ENCODE results near the gene RAD51B.
"Not testable (repeated sequence)": the region's sequence is repeated elsewhere in the genome, so short reads cannot be mapped to it uniquely, and the experiment has no call there.

Gene RAD51B

GRCh38 chr14:68696721-68697495, 877.3 kb downstream of the RAD51B start:
- H3K4me1 Mint-ChIP-seq = peaks cover 48% of the 10 kb centered on the region
- H3K36me3 Mint-ChIP-seq = peaks cover 10% of the 10 kb centered on the region
- H3K27ac Mint-ChIP-seq = no peak overlapping the region
- H3K4me3 Mint-ChIP-seq = no peak overlapping the region
- ATAC-seq = no peak
- DNase-seq (ENCODE audit: low spot score in 2 of 2) = no peak
- no peaks in the 10 kb centered on the region for H3K9me3 Mint-ChIP-seq

GRCh38 chr14:68698773-68699172, 879.2 kb downstream of the RAD51B start:
- not testable (repeated sequence) for DNase-seq (ENCODE audit: low spot score in 2 of 2); H3K4me3 Mint-ChIP-seq; ATAC-seq; H3K36me3 Mint-ChIP-seq; H3K9me3 Mint-ChIP-seq; H3K27ac Mint-ChIP-seq
- peaks cover 47% of the 10 kb centered on the region for H3K4me1 Mint-ChIP-seq

- H3K36me3 Mint-ChIP-seq = no peaks in the 10 kb centered on the region
- peak overlapping the region; percentile 1 for H3K27ac Mint-ChIP-seq
- H3K4me1 Mint-ChIP-seq = peaks cover 30% of the 10 kb centered on the region
- no peak for ATAC-seq
- DNase-seq (ENCODE audit: low spot score in 2 of 2) = no peak
- H3K4me3 Mint-ChIP-seq = no peak overlapping the region
- no peaks in the 10 kb centered on the region for H3K9me3 Mint-ChIP-seq
These were observed 881.6 kb downstream of the RAD51B start for GRCh38 chr14:68701001-68701741.

- Mint-ChIP-seq H3K9me3 (no peaks in the 10 kb centered on the region), H3K4me3 (no peak overlapping the region), H3K36me3 (no peaks in the 10 kb centered on the region), H3K4me1 (peaks cover 29% of the 10 kb centered on the region), H3K27ac (peak overlapping the region; percentile 1)
- ATAC-seq (no peak), DNase-seq (ENCODE audit: low spot score in 2 of 2) (no peak)
These were observed 882.6 kb downstream of the RAD51B start for GRCh38 chr14:68702135-68702534.

GRCh38 chr14:68702578-68702977, 883.0 kb downstream of the RAD51B start:
- no peaks in the 10 kb centered on the region for H3K36me3 Mint-ChIP-seq
- peaks cover 29% of the 10 kb centered on the region for H3K4me1 Mint-ChIP-seq
- H3K27ac Mint-ChIP-seq = peak overlapping the region; percentile 1
- DNase-seq (ENCODE audit: low spot score in 2 of 2) (no peak), ATAC-seq (no peak)
- H3K9me3 Mint-ChIP-seq = no peaks in the 10 kb centered on the region
- H3K4me3 Mint-ChIP-seq = no peak overlapping the region

GRCh38 chr14:68703093-68703492, 883.5 kb downstream of the RAD51B start:
- Mint-ChIP-seq H3K4me1 (peaks cover 29% of the 10 kb centered on the region), H3K9me3 (no peaks in the 10 kb centered on the region), H3K27ac (peak overlapping the region; percentile 1)

GRCh38 chr14:68704736-68705720, 885.4 kb downstream of the RAD51B start:
- ATAC-seq (no peak), DNase-seq (ENCODE audit: low spot score in 2 of 2) (no peak)
- Mint-ChIP-seq H3K4me1 (peaks cover 29% of the 10 kb centered on the region), H3K36me3 (no peaks in the 10 kb centered on the region), H3K9me3 (no peaks in the 10 kb centered on the region), H3K27ac (peak overlapping the region; percentile 44), H3K4me3 (no peak overlapping the region)

More at GRCh38 chr14:68703093-68703492, 883.5 kb downstream of the RAD51B start:
- H3K36me3 Mint-ChIP-seq = no peaks in the 10 kb centered on the region
- no peak overlapping the region for H3K4me3 Mint-ChIP-seq
- peak; percentile 88 for ATAC-seq
- no peak for DNase-seq (ENCODE audit: low spot score in 2 of 2)

GRCh38 chr14:68705741-68706283, 886.2 kb downstream of the RAD51B start:
- Mint-ChIP-seq H3K27ac (no peak overlapping the region), H3K36me3 (no peaks in the 10 kb centered on the region), H3K4me1 (peaks cover 30% of the 10 kb centered on the region), H3K4me3 (no peak overlapping the region), H3K9me3 (no peaks in the 10 kb centered on the region)
- no peak for DNase-seq (ENCODE audit: low spot score in 2 of 2)
- no peak for ATAC-seq

GRCh38 chr14:68707482-68707881, 887.9 kb downstream of the RAD51B start:
- Mint-ChIP-seq H3K9me3 (no peaks in the 10 kb centered on the region), H3K36me3 (no peaks in the 10 kb centered on the region), H3K4me1 (peaks cover 40% of the 10 kb centered on the region), H3K27ac (no peak overlapping the region), H3K4me3 (no peak overlapping the region)
- DNase-seq (ENCODE audit: low spot score in 2 of 2) = no peak
- ATAC-seq = no peak

GRCh38 chr14:68708343-68708742, 888.8 kb downstream of the RAD51B start:
- H3K36me3 Mint-ChIP-seq = no peaks in the 10 kb centered on the region
- H3K9me3 Mint-ChIP-seq = no peaks in the 10 kb centered on the region
- DNase-seq (ENCODE audit: low spot score in 2 of 2) (no peak), ATAC-seq (no peak)
- peaks cover 40% of the 10 kb centered on the region for H3K4me1 Mint-ChIP-seq
- no peak overlapping the region for H3K27ac Mint-ChIP-seq
- H3K4me3 Mint-ChIP-seq = no peak overlapping the region

GRCh38 chr14:68709007-68709406, 889.4 kb downstream of the RAD51B start:
- H3K36me3 Mint-ChIP-seq = no peaks in the 10 kb centered on the region
- no peak for ATAC-seq
- H3K4me1 Mint-ChIP-seq = peaks cover 46% of the 10 kb centered on the region
- H3K4me3 Mint-ChIP-seq = no peak overlapping the region
- H3K9me3 Mint-ChIP-seq = no peaks in the 10 kb centered on the region
- no peak for DNase-seq (ENCODE audit: low spot score in 2 of 2)
- no peak overlapping the region for H3K27ac Mint-ChIP-seq

- Mint-ChIP-seq H3K36me3 (no peaks in the 10 kb centered on the region), H3K9me3 (no peaks in the 10 kb centered on the region), H3K4me1 (peaks cover 54% of the 10 kb centered on the region), H3K27ac (peak overlapping the region; percentile 5), H3K4me3 (no peak overlapping the region)
- ATAC-seq = no peak
- no peak for DNase-seq (ENCODE audit: low spot score in 2 of 2)
These were observed 891.2 kb downstream of the RAD51B start for GRCh38 chr14:68710776-68711175.

- ATAC-seq = peak; percentile 45
- no peaks in the 10 kb centered on the region for H3K36me3 Mint-ChIP-seq
- H3K9me3 Mint-ChIP-seq = no peaks in the 10 kb centered on the region
- H3K4me3 Mint-ChIP-seq = no peak overlapping the region
- peaks cover 56% of the 10 kb centered on the region for H3K4me1 Mint-ChIP-seq
- no peak for DNase-seq (ENCODE audit: low spot score in 2 of 2)
- peak overlapping the region; percentile 81 for H3K27ac Mint-ChIP-seq
These were observed 892.2 kb downstream of the RAD51B start for GRCh38 chr14:68711561-68712309.

- no peak for ATAC-seq
- H3K4me3 Mint-ChIP-seq = no peak overlapping the region
- peak overlapping the region; percentile 81 for H3K27ac Mint-ChIP-seq
- DNase-seq (ENCODE audit: low spot score in 2 of 2) = no peak
- H3K9me3 Mint-ChIP-seq = no peaks in the 10 kb centered on the region
- peaks cover 51% of the 10 kb centered on the region for H3K4me1 Mint-ChIP-seq
- H3K36me3 Mint-ChIP-seq = no peaks in the 10 kb centered on the region
These were observed 893.3 kb downstream of the RAD51B start for GRCh38 chr14:68712703-68713370.
